Mammary epithelial cell (primary cell): ENCODE results near the gene TECPR1.

Source experiments
- EZH2 ChIP-seq: IDR thresholded peaks from 2 replicates; pipeline ENCODE4 v1.6.1; 2012; ENCODE audit warnings: low read length, inconsistent platforms, borderline replicate concordance
- TF ChIP-seq, protein P1 (sequence below), 2 donors: IDR thresholded peaks in 1 of 2; conservative IDR thresholded peaks in 1 of 2; 2 replicates each; pipeline ENCODE4 v1.5.1; 2011 to 2012; ENCODE audit warnings: inconsistent platforms in 2 of 2, low read length in 2 of 2, mild to moderate bottlenecking in 2 of 2, control low read depth in 1 of 2, low read depth in 1 of 2; ENCODE audit not compliant: insufficient read depth in 1 of 2; ENCODE audit errors: extremely low read depth in 1 of 2

DNA sequence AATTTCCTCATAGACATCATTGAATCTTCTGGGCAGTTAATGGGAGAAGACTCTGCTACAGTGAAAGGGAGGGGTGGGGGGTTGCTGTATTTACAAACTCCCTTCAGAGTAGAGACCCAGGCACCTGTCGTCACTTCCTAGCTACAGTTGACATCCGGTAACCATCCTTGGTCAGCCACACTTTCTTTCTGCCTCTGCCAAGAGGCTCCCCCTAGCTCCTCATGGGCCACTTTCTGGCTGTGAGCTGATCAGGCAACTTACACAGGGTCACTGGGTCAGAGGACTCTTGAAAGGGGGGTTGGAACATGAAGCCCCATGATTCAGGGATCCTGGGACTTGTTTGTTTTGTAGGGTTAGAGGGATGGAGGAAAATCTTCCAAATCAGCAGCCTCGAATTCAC is 1.2 kb downstream of the TECPR1 start:
- TF ChIP-seq, protein P1, sequence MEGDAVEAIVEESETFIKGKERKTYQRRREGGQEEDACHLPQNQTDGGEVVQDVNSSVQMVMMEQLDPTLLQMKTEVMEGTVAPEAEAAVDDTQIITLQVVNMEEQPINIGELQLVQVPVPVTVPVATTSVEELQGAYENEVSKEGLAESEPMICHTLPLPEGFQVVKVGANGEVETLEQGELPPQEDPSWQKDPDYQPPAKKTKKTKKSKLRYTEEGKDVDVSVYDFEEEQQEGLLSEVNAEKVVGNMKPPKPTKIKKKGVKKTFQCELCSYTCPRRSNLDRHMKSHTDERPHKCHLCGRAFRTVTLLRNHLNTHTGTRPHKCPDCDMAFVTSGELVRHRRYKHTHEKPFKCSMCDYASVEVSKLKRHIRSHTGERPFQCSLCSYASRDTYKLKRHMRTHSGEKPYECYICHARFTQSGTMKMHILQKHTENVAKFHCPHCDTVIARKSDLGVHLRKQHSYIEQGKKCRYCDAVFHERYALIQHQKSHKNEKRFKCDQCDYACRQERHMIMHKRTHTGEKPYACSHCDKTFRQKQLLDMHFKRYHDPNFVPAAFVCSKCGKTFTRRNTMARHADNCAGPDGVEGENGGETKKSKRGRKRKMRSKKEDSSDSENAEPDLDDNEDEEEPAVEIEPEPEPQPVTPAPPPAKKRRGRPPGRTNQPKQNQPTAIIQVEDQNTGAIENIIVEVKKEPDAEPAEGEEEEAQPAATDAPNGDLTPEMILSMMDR (conservative IDR thresholded peaks at IDR 0.05 in 1 of 2, IDR thresholded peaks at IDR 0.05 in 1 of 2; ENCODE audit: extremely low read depth in 1 of 2, insufficient read depth in 1 of 2, low read depth in 1 of 2, low read length in 2 of 2): no peak
- TF ChIP-seq EZH2: no peak
